HG03565 (cell line): ENCODE data around the gene CENPO.

ENCODE experiments used
- ATAC-seq: cut with Tn5 transposase; IDR thresholded peaks from one replicate; pipeline ENCODE4 v1.9.1; 2021; ENCODE audit warnings: mild to moderate bottlenecking, moderate library complexity; ENCODE audit not compliant: unreplicated experiment

CENPO gene

GRCh38 chr2:24836206-24836605, 43.0 kb downstream of the CENPO start:
- no peak for ATAC-seq

DNA sequence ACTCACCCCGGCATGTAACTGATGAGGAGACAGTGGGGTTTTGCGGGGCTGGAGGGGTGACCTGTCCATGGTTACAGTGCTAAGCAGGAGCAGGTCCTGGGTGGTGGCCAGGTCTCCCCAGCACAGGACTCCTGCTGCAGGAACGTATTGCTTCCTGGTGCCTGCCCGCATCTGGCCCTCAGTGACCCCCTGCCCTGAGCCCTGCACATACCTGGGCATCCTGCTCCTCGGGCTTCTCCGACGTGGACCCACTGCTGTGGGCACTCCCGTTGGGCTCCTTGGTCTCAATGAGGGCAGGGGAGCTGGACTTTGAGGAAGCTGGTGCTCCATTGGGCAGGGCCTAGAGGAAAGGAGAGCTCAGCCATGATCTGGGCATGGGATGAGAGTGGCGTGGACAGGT, 43.5 kb downstream of the CENPO start:
- no peak for ATAC-seq

DNA sequence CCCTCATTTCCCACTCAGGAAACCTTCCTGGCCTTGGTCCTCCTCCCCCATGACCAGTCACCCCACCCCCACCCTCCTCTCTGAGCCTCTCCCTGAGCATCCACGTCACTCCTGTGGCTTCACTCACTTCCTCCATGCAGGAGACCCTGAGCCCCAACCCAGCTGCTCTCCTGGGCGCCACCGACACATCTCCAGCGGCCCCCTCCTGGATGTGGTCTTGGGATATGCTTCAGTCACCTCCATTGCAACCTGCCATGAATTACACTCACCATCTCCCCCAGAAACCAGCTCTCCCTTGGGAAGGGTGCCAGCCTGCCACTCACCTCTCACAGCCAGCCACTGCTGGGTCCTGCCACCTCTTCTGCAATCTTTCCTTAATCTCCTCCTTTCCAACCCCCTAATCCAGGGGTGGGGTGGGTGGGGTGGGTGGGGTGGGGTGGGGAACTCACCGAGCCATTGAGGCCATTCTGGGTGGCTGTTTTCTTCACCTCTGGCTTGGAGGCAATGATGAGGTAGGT, 44.8 kb downstream of the CENPO start:
- ATAC-seq = no peak

- ATAC-seq = no peak
These were observed 45.3 kb downstream of the CENPO start for GRCh38 chr2:24838541-24838940.

- ATAC-seq = no peak
These were observed 46.5 kb downstream of the CENPO start for GRCh38 chr2:24839729-24840128.

DNA sequence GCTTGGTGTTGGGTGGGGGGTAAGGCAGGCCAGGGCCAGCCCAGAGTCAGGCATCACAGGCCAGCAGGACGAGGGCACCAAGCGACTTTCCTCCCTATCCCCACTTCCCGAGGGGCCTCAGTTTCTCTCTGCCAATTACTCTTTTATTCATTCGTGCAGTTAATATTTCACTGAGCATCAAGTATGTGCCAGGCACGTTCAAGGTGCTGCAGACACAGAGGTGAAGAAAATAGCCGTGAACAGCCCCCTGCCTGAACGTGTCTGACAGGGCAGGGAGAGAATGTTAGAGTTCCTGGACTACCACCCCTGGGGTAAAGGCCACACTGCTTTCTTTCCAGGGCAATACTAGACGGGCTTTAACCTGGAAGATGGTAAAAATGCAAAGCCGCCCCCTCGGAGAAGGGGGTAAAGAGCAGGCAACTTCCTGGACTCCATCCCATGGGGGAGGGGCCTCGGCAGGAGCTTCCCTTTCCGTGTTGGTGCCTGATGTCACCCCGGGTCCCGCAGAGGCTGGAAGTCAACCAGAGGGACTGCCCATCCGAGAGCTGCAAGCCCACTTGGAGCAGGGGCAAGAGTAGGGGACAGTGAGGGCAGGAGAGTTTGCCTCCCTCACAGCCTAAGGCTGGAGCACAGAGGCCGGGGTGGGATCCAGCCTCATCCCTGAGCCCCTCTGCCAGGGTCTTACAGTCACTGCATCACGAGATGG, 47.1 kb downstream of the CENPO start:
- no peak for ATAC-seq

GRCh38 chr2:24840962-24841945, 48.0 kb downstream of the CENPO start:
- no peak for ATAC-seq

DNA sequence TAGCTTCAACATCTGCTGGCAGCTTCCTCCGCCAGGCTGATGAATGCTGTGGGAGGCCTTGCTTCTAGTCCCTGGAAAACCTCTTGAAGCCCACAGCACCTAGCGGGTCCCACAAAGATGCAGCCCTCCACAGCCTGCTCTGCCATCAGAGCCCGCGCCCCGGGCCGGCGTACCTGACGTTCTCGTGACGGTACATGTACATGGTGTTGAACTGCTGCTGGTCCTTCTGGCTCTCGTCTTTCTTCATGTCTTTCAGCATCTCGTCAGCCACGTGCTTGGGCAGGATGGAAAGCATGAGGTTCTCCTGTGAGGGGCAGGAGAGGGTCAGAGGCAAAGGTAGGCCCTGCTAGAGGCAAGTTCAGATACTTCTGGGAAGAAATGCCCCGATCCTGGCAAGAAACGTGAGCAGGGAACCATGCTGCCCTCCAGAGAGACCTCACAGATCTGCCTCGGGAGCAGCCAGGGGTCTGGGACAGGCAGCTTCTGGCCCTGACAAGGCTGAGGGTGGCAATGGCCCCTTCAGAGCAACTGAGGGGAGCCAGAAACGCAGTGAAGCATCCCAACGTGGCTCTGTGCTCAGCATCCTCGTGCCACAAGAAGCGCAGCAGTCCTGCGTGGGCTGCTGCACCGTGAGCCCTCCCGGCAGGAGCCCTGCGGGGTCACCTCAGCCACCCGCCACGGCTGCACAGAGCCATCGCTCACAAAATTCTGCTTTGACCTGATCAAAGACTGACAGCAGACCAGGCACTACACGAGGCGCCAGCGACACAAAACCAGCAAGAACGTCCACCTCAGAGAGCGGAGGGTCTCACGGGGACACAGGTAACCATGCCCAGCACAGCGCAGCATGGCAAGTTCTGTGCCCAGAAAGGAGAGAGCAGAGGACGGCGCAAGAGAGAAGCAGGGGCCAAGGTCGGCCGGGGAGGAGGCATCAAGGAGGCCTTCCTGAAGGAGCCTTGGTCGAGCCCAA, 49.1 kb downstream of the CENPO start:
- ATAC-seq = no peak

GRCh38 chr2:24843330-24843860, 50.2 kb downstream of the CENPO start:
- no peak for ATAC-seq

DNA sequence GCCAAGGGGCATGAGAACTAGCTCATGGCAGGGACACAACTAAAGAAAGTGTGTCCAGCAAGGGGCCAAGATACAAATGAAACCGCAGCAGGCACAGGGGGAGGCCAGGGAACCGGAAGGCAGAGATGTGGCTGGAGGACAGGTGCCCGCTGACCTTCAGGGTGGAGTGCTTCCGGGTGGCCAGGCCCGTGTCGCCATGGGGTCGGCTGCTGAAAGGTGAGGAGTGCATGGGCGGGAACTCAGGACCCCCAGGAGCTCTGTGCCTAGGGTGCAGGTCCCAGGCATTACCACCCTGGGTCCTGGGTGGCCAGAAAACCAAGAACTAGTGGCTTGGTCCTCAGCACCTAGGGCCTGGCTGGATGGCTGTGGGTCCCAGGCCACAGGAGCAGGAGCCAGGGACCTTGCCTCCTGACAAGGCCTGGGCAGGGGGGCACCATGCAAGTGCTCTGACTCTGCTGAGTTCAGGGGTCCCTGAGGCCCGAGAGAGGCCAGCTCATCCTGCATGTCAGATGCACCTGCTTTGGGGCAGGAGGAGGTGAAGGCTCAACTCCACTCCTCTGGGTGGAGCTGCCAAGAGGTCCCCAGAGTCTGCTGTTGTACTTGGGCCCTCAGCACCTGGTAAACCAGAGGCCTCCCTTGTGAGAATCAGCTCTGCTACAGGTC, 50.9 kb downstream of the CENPO start:
- ATAC-seq = no peak

DNA sequence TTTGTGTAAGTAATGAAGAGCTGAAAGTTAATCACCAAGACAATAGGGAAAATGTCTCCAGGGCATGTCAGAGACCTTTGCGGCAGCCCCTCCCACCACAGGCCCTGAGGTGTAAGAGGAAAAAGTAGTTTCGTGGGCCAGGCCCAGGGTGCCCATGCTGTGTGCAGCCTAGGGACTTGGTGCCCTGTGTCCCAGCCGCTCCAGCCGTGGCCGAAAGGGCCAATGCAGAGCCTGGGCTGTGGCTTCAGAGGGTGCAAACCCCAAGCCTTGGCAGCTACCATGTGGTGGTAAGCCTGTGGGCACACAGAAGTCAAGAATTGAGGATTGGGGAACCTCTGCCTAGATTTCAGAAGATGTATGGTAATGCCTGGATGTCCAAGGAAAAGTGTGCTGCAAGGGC, 52.5 kb downstream of the CENPO start:
- no peak for ATAC-seq

DNA sequence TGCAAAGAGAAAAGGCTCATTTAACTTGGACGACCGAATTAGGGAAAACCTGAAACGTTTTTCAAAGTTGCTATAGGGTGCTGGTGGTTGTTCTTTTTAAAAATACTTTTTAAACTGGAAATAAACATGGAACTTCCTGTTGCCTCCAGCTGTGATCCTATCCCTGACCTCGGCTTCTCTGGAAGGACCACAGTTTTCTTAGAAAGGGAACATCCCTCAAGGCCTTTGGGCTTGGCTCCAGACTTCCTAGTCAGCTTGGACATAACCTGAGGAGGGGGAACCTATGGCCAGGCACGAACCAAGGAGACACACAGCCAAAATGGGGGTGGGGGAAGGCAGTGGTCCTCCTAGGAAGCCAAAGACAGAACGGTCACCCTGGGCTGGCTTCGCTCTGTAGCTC, 57.7 kb downstream of the CENPO start:
- no peak for ATAC-seq

DNA sequence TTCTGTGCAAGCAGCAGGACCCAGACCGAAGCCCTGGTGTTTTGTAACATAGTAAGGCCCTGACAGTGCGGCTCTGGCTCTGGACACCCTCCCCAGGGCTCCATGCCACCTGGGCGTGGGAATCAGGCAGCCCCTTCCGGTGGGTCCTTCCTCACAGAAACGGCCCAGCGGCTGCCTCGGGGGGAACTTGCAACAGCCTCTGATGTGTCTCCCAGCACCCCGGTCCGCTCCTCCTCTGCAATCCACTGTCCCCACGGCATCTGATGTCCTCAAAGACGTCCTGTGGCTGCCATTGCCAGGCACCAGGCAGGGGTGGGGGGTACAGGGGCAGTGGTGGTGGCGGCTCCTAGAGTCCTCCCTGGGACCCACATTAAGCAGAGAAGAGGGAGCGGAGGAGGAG, 58.8 kb downstream of the CENPO start:
- no peak for ATAC-seq

DNA sequence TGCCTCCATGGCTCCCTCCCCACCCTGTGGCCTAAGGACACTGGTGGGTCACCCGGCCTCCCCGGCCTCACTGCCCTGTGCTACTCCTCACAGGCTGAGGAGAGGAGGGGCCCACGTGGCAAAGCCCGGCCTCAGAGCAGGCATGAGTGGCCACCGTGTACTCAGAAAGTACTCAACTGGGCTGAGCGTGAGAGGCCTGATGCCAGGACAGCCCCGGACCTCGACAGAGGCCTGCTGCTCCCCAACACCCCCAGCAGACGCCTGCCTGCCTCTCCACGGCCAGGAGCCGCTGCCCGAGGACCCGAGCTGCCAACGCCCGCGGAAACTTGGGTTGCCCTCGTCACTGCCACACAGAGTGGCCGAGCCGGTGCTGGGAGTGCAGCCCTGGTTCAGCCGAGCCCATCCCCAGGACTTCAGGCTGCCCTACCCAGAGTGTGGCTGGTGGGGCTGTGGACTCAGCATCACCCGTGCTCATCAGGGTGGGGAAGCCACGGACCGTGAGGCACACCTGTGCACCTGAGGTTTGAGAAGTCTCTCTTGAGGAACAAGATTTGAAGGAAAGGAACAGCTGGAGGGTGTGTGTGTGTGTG, 59.3 kb downstream of the CENPO start:
- no peak for ATAC-seq

- ATAC-seq = no peak
These were observed 59.8 kb downstream of the CENPO start for GRCh38 chr2:24853046-24853445.

DNA sequence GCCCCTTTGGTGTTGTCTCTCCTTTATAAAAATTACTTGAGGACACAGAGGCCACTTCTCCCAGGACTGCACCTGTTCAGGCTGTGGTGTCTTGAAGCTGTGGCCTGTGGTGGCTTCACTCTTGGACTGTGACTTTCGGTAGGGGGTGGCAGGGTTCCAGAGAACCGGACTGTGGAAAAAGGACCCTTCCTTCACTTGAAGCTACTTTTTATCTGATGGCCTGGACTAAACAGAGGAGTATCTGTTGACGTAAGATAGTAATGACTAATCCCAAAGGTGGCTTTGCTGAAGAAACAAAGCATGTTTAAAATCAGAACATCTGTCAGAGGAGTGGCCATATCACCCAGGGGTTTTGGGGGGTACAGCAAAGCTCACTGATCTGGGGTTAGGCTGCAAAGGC, 60.8 kb downstream of the CENPO start:
- ATAC-seq = no peak

- no peak for ATAC-seq
These were observed 61.9 kb downstream of the CENPO start for GRCh38 chr2:24855022-24855622.

DNA sequence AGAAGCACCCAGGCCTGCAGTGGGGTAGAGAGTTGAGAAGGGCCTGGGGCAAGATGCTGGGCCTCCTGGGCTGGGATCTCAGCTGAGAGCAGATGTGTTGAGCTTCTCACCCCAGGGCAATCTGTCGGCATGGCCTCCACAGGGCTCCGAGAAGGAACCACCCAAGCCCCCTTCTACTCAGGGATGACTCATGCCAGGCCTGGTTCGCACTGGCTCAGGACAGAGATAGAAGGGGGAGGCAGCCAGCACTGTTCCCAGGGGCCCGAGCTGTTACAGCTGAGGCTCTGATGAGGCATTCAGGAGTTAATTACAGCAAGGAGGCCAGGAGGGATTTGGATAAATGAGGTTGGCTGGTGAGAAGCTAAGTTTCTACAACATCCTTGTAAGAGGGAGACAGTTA, 62.5 kb downstream of the CENPO start:
- ATAC-seq = no peak

DNA sequence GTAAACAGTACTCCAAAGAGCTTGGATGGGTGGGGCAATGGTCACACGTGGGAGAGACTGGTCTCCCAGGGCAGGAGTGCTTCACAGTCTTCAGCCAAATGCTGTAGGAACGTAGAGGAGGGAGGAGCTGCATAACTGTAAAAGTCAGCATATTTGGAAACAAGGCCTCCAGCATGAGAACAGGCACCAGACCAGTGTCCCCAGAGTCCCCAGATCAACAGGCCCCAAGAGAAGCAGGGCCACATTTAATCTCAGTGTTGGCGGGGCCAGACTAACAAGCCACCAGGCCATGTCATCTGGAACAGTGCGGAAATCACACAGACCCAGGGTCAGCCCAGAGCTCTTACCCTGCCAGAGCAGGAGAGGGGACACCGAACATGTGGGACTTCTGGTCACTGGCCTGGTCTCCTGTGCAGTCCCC, 63.6 kb downstream of the CENPO start:
- ATAC-seq = no peak
